IMR-90 (cell line): ENCODE measurements around the gene SPESP1. TPM values are rescaled to one million over a fixed set of nuclear protein-coding genes. Genes with fewer than 3 reads are reported as not detected.
"Not testable (repeated sequence)": the region's sequence is repeated elsewhere in the genome, so short reads cannot be mapped to it uniquely, and the experiment has no call there.

Experiments used
- ATAC-seq: fragments of 200-7000 bp; cut with Tn5 transposase; 2 replicates; pipeline ENCODE4 v1.9.1; 2020; ENCODE audit warnings: low read depth, mild to moderate bottlenecking, moderate library complexity
- BruUV-seq: library from RNA; stranded (reverse); fragments of 400-500 nt; replicated peaks from 2 replicates; lab custom pipeline; 2021; lab: Mats Ljungman, UMichigan
- CTCF ChIA-PET: fragments of 300-600 bp; formaldehyde crosslinking; extraction: SDS; loops from one replicate; lab custom pipeline; 2021; ENCODE audit warnings: antibody characterized with exemption; lab: Yijun Ruan, JAX
- POLR2A ChIA-PET: fragments of 300-600 bp; sonication (Branson Sonifier 250); formaldehyde crosslinking; loops from one replicate; lab custom pipeline; 2022; ENCODE audit warnings: antibody characterized with exemption; ENCODE audit not compliant: unreplicated experiment; lab: Charles Lee
- DNase-seq: peaks from one replicate; pipeline ENCODE4 v3.0.0; 2013
- H2AFZ ChIP-seq: replicated peaks from 2 replicates; pipeline ENCODE3; 2013; ENCODE audit warnings: low read length, mild to moderate bottlenecking; ENCODE audit not compliant: poor library complexity
- H2AK5ac ChIP-seq: 2 replicates; pipeline ENCODE4 v1.6.1; 2013; ENCODE audit warnings: low read depth, low read length, inconsistent platforms
- H2AK9ac ChIP-seq: replicated peaks from 2 replicates; pipeline ENCODE3; 2013; ENCODE audit warnings: mild to moderate bottlenecking, low read depth, low read length, moderate library complexity; ENCODE audit not compliant: poor library complexity
- H2BK120ac ChIP-seq: 2 replicates; pipeline ENCODE4 v1.6.1; 2013; ENCODE audit warnings: low read depth, low read length, inconsistent platforms
- H2BK15ac ChIP-seq: 3 replicates; pipeline ENCODE4 v1.6.1; 2013; ENCODE audit warnings: low read depth, low read length, inconsistent platforms
- H2BK20ac ChIP-seq: 2 replicates; pipeline ENCODE4 v1.6.1; 2013; ENCODE audit warnings: low read depth, mild to moderate bottlenecking, inconsistent platforms, low read length, moderate library complexity
- H2BK5ac ChIP-seq: 2 replicates; pipeline ENCODE4 v1.6.1; 2013; ENCODE audit warnings: mild to moderate bottlenecking, low read depth, low read length, inconsistent platforms; ENCODE audit not compliant: poor library complexity, severe bottlenecking
- H3K14ac ChIP-seq: replicated peaks from 2 replicates; pipeline ENCODE4 v1.6.1; 2013; ENCODE audit warnings: low read depth, low read length, inconsistent platforms
- H3K18ac ChIP-seq: 2 replicates; pipeline ENCODE4 v1.6.1; 2013; ENCODE audit warnings: low read depth, low read length, control low read depth
- H3K23ac ChIP-seq: 2 replicates; pipeline ENCODE4 v1.6.1; 2013; ENCODE audit warnings: low read depth, low read length, inconsistent platforms
- H3K27ac ChIP-seq: 2 replicates; pipeline ENCODE4 v1.5.1; 2013; ENCODE audit warnings: mild to moderate bottlenecking, control low read depth, low read length; ENCODE audit not compliant: insufficient read depth
- H3K27me3 ChIP-seq: 2 replicates; pipeline ENCODE4 v1.6.1; 2013; ENCODE audit warnings: low read length; ENCODE audit not compliant: control insufficient read depth, insufficient read depth
- H3K36me3 ChIP-seq: 2 replicates; pipeline ENCODE4 v1.6.1; 2013; ENCODE audit warnings: low read length, mixed read lengths; ENCODE audit not compliant: control insufficient read depth, insufficient read depth
- H3K4ac ChIP-seq: 2 replicates; pipeline ENCODE4 v1.6.1; 2013; ENCODE audit warnings: low read depth, low read length, inconsistent platforms
- H3K4me1 ChIP-seq: 2 replicates; pipeline ENCODE4 v1.6.1; 2013; ENCODE audit warnings: low read length, mixed read lengths; ENCODE audit not compliant: control insufficient read depth, insufficient read depth
- H3K4me2 ChIP-seq: 2 replicates; pipeline ENCODE4 v1.6.1; 2013; ENCODE audit warnings: low read depth, mild to moderate bottlenecking, control low read depth, low read length, moderate library complexity
- H3K4me3 ChIP-seq: 2 replicates; pipeline ENCODE4 v1.5.1; 2013; ENCODE audit warnings: low read depth, mild to moderate bottlenecking, control low read depth, low read length, moderate library complexity; ENCODE audit not compliant: insufficient read depth
- H3K56ac ChIP-seq: 2 replicates; pipeline ENCODE4 v1.6.1; 2013; ENCODE audit warnings: low read length, inconsistent platforms; ENCODE audit not compliant: insufficient read depth; ENCODE audit errors: extremely low read depth
- H3K79me1 ChIP-seq, 2 experiments: 2 replicates each; pipeline ENCODE4 v1.6.1; 2013; ENCODE audit warnings: low read length in 2 of 2, inconsistent platforms in 1 of 2, low read depth in 1 of 2
- H3K9ac ChIP-seq: 2 replicates; pipeline ENCODE4 v1.6.1; 2013; ENCODE audit warnings: low read depth, low read length, control low read depth
- H3K9me1 ChIP-seq: 2 replicates; pipeline ENCODE4 v1.6.1; 2013; ENCODE audit warnings: low read length, inconsistent platforms; ENCODE audit not compliant: insufficient read depth
- H3K9me3 ChIP-seq: 2 replicates; pipeline ENCODE4 v1.6.1; 2013; ENCODE audit warnings: low read length; ENCODE audit not compliant: control insufficient read depth, insufficient read depth
- H4K20me1 ChIP-seq: 2 replicates; pipeline ENCODE4 v1.6.1; 2013; ENCODE audit warnings: low read length, inconsistent platforms; ENCODE audit not compliant: insufficient read depth
- H4K5ac ChIP-seq: 2 replicates; pipeline ENCODE4 v1.6.1; 2013; ENCODE audit warnings: mild to moderate bottlenecking, low read depth, low read length, control low read depth
- H4K8ac ChIP-seq, 2 experiments: 2 replicates each; pipeline ENCODE4 v1.6.1; 2013; ENCODE audit warnings: low read depth in 2 of 2, low read length in 2 of 2, control low read depth in 1 of 2, inconsistent platforms in 1 of 2
- H4K91ac ChIP-seq: 2 replicates; pipeline ENCODE4 v1.6.1; 2013; ENCODE audit warnings: low read depth, low read length, inconsistent platforms; ENCODE audit not compliant: insufficient read depth
- RCOR1 ChIP-seq: IDR thresholded peaks from 2 replicates; pipeline ENCODE4 v1.6.1; 2012; ENCODE audit warnings: mild to moderate bottlenecking, low read length, improper control_type of control experiment; ENCODE audit not compliant: insufficient replicate concordance
- WGBS, 2 experiments: methylation state at CpG; one replicate each; pipeline versions ENCODE4 v1.1.5 to v1.1.7; 2013; ENCODE audit warnings: missing lambda C conversion rate in 2 of 2; ENCODE audit not compliant: insufficient read length in 1 of 2; ENCODE audit errors: extremely low coverage in 2 of 2; 5-methylcytosine and 5-hydroxymethylcytosine counted together
- dilution Hi-C: fragments of 300-500 bp; cut with HindIII; formaldehyde crosslinking; loops from one replicate; pipeline ENCODE4 v1.14.3; 2018; ENCODE audit warnings: low sequenced_read_pairs; ENCODE audit not compliant: unreplicated experiment
- in situ Hi-C: fragments of 300-500 bp; cut with MboI; formaldehyde crosslinking; loops from 3 replicates; pipeline ENCODE4 v1.14.3; 2019; ENCODE audit warnings: low sequenced_read_pairs, inconsistent platforms, mixed read lengths
- intact Hi-C: fragments of 100-400 bp; cut with micrococcal nuclease; formaldehyde crosslinking; loops from 2 replicates; pipeline ENCODE4 v1.10.0; 2022
- polyA plus RNA-seq, 3 experiments: library from polyadenylated mRNA; depleted of rRNA; stranded (reverse); fragments of >200 nt; gene quantifications; 2 replicates each; pipeline ENCODE4 v1.2.3, GENCODE V29; 2012; ENCODE audit warnings: low replicate concordance in 1 of 3
- total RNA-seq: library from RNA; depleted of rRNA; stranded (reverse); fragments of >200 nt; gene quantifications from 2 replicates; pipeline ENCODE4 v1.2.3, GENCODE V29; 2012

Gene SPESP1
- total and polyA plus RNA-seq, 2 of the 4 experiments (the other 2 are of a cell fraction): 2.9 to 3.0 TPM

DNA sequence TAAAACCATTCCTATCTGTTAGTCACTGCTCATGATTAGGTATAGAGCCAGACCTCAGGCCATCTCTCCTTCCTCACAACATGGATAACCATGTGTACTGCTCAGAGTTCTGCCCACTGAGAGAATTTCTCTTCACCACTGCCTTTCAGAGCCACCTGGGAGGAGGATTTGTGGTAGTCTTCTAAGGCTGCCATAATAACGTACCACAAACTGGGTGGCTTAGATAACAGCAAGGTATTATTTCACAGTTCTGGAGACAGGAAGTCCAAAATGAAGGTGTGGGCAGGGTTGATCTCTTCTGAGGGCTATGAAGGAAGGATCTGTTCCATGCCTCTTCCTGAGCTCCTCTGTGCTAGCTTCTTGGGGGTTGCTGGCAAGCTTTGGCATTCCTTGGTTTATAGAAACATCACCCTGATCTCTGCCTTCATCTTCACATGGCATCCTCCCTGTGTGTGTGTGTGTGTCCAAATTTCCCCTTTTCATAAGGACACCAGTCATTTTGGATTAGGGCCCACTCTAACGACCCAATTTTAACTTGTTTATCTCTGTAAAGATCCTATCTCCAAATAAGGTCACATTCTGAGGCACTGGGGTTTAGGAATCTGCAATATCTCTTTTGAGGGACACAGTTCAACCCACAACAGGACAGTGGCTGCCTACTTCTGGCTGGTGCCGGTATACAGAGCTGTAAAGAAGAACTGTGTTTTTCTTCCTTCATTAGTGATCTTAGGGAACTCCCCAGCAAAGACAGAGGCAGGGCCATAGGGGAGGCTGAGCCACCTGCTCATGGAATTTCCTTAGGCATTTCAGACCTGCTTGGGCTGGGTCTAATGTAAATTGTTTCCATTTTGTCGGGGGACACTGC is 42.1 kb downstream of the SPESP1 start (continued):
- no peak for TF ChIP-seq RCOR1

DNA sequence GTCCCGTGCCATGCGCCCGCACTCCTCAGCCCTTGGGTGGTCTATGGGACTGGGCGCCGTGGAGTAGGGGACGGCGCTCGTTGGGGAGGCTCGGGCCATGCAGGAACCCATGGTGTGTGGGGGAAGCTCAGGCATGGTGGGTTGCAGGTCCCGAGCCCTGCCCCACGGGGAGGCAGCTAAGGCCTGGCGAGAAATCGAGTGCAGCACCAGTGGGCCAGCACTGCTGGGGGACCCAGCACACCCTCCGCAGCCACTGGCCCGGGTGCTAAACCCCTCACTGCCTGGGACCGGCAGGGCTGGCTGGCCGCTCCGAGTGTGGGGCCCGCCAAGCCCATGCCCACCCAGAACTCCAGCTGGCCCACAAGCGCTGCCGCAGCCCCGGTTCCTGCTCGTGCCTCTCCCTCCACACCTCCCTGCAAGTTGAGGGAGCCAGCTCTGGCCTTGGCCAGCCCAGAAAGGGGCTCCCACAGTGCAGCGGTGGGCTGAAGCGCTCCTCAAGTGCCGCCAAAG is 45.4 kb downstream of the SPESP1 start:
- H3K14ac ChIP-seq, H3K18ac ChIP-seq, H3K4me2 ChIP-seq, H3K27me3 ChIP-seq, H4K91ac ChIP-seq, H4K5ac ChIP-seq, H2AFZ ChIP-seq, intact Hi-C loops, H2BK120ac ChIP-seq, H3K27ac ChIP-seq, H3K23ac ChIP-seq, H3K4ac ChIP-seq, DNase-seq, H2BK20ac ChIP-seq, ATAC-seq, H2AK5ac ChIP-seq, H3K9ac ChIP-seq, H3K4me1 ChIP-seq, POLR2A ChIA-PET, H4K8ac ChIP-seq, H3K79me1 ChIP-seq, dilution Hi-C loops, H3K4me3 ChIP-seq, H2AK9ac ChIP-seq, in situ Hi-C loops, H4K20me1 ChIP-seq, H2BK15ac ChIP-seq, H3K36me3 ChIP-seq, H3K9me1 ChIP-seq, H2BK5ac ChIP-seq, CTCF ChIA-PET, H3K9me3 ChIP-seq, H3K56ac ChIP-seq, BruUV-seq: not testable (repeated sequence)
- WGBS, 2 experiments: 80% methylated on average over 6 of the region's 26 CpGs; no CpG with 5 or more reads in 1 of the 2 experiments

DNA sequence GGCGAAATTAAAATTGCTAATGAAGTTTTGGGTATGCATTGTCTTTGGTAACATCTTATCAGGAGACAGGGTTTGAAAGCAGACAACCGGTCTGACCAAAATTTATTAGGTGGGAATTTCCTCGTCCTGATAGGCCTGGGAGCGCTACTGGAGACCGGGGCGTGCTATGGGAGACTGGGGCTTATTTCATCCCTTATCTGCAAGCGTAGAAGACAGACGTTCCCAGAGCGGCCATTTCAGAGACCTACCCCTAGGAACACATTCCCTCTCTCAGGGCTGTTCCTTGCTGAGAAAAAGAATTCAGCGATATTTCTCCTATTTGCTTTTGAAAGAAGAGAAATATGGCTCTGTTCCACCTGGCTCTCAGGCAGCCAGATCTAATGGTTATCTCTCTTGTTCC is 47.1 kb downstream of the SPESP1 start:
- not testable (repeated sequence) for ATAC-seq
- WGBS, 2 experiments: 94% methylated on average over 2 of the region's 10 CpGs; no CpG with 5 or more reads in 1 of the 2 experiments

More for the DNA sequence above, 47.1 kb downstream of the SPESP1 start:
- H2AK9ac ChIP-seq, in situ Hi-C loops, H2BK20ac ChIP-seq, H4K20me1 ChIP-seq, H3K18ac ChIP-seq, H3K4me2 ChIP-seq, H3K9ac ChIP-seq, intact Hi-C loops, BruUV-seq, H2AK5ac ChIP-seq, POLR2A ChIA-PET, H3K27me3 ChIP-seq, H3K56ac ChIP-seq, H4K8ac ChIP-seq, H3K9me1 ChIP-seq, H2BK15ac ChIP-seq, H2BK120ac ChIP-seq, H3K9me3 ChIP-seq, H3K79me1 ChIP-seq, H3K23ac ChIP-seq, H3K27ac ChIP-seq, H2AFZ ChIP-seq, H3K14ac ChIP-seq, DNase-seq, H3K36me3 ChIP-seq, H4K91ac ChIP-seq, H4K5ac ChIP-seq, dilution Hi-C loops, H2BK5ac ChIP-seq, H3K4me1 ChIP-seq, CTCF ChIA-PET, H3K4ac ChIP-seq, H3K4me3 ChIP-seq: not testable (repeated sequence)
